Adrenal gland (tissue), 12 donors: ENCODE measurements around the gene FCER2. TPM values are rescaled to one million over a fixed set of nuclear protein-coding genes. Genes with fewer than 3 reads are reported as not detected.

ENCODE experiments used
- DNase-seq, 7 donors: peaks; one replicate each; pipeline ENCODE4 v3.0.0-alpha.2; 2019 to 2020
- H3K27ac ChIP-seq, 5 donors: fragments of 200-600 bp; sonication (generic) in 4 of 5; 1 replicate in 3 of 5; 2 replicates in 2 of 5; pipeline versions ENCODE4 v1.5.1 to v1.8.0; 2016 to 2020; ENCODE audit warnings: mild to moderate bottlenecking in 1 of 5
- H3K27me3 ChIP-seq: fragments of 200-600 bp; 2 replicates; pipeline ENCODE4 v1.8.0; 2021
- H3K36me3 ChIP-seq, 2 donors: fragments of 200-600 bp; replicated peaks in 1 of 2; 1 replicate in 1 of 2; 2 replicates in 1 of 2; pipeline versions ENCODE4 v1.5.1 to v1.8.0; 2018 to 2022
- H3K4me1 ChIP-seq, 2 donors: fragments of 200-600 bp; replicated peaks in 1 of 2; 1 replicate in 1 of 2; 2 replicates in 1 of 2; pipeline versions ENCODE4 v1.5.1 to v1.8.0; 2018 to 2021
- H3K4me3 ChIP-seq, 4 donors: fragments of 200-600 bp; sonication (generic) in 3 of 4; one replicate each; pipeline ENCODE4 v1.5.1; 2016 to 2018
- H3K9me3 ChIP-seq, 3 donors: fragments of 200-600 bp; sonication (generic) in 1 of 3; replicated peaks in 1 of 3; 1 replicate in 2 of 3; 2 replicates in 1 of 3; pipeline versions ENCODE4 v1.5.1 to v1.8.0; 2016 to 2021
- CTCF ChIP-seq, 6 experiments: fragments of 450-650 bp in 4 of 6; fragments of 200-600 bp in 2 of 6; sonication (generic) in 1 of 6; IDR thresholded peaks; 1 replicate in 5 of 6; 2 replicates in 1 of 6; pipeline versions ENCODE4 v1.5.1 to v1.8.0; 2016 to 2021; ENCODE audit warnings: antibody characterized with exemption in 6 of 6, mild to moderate bottlenecking in 2 of 6, moderate library complexity in 1 of 6
- POLR2A ChIP-seq, 2 donors: fragments of 450-650 bp; IDR thresholded peaks; one replicate each; pipeline ENCODE4 v1.6.1; 2017; ENCODE audit warnings: antibody characterized with exemption in 2 of 2, mild to moderate bottlenecking in 2 of 2, moderate library complexity in 1 of 2
- WGBS, 4 donors: extraction: QIAGEN DNeasy Blood & Tissue Kit in 2 of 4; methylation state at CpG; one replicate each; pipeline versions ENCODE4 v1.1.5 to v1.1.7; 2013 to 2017; 5-methylcytosine and 5-hydroxymethylcytosine counted together
- intact Hi-C, 2 donors: fragments of 100-400 bp; cut with DNase I; formaldehyde crosslinking; loops; one replicate each; pipeline versions ENCODE4 v1.14.1 to v1.15.0; 2022 to 2023
- polyA plus RNA-seq, 3 donors: library from polyadenylated mRNA; stranded (reverse); fragments of 200-250 nt in 2 of 3; fragments of 350-450 nt in 1 of 3; fragmentation: Illumina TruSeq in 1 of 3; extraction: RNeasy Lipid Tissue Mini Kit (QIAGEN cat#74804) in 1 of 3; gene quantifications; one replicate each; pipeline ENCODE4 v1.2.3, GENCODE V29; 2013 to 2014
- total RNA-seq, 9 donors: library from RNA; depleted of rRNA in 4 of 9; stranded (reverse); fragments of >200 nt in 4 of 9; fragments of 120-200 nt in 1 of 9; fragmentation: NEBNext Ultra II Directional in 1 of 9; extraction: Animal tissue kit (Norgen Biotek cat#: 25700) in 1 of 9; gene quantifications; one replicate each; pipeline versions ENCODE4 v1.1.0 to v1.2.4, GENCODE V29; 2013 to 2023
- donor health status: healthy with polysubstance abuse.
- donor health status: Bipolar disorder and iron deficiency.
- donor health status: DM: yes; HTN: yes; CAD: no.
- donor health status: DM: no; HTN: no; CAD: no.
- donor health status: DM: no; HTN: no; CAD: no.
- donor health status: DM: yes; HTN: yes; CAD: no.

Gene FCER2
- total and polyA plus RNA-seq, 12 donors, result 0.28 to 2.6 (median 0.51) TPM; not detected in 5

GRCh38 chr19:7701049-7701653 lies 780 bp downstream of the FCER2 start:
- TF ChIP-seq POLR2A (IDR thresholded peaks at IDR 0.05) (no peak), CTCF (IDR thresholded peaks at IDR 0.05) (no peak)
- H3K36me3 ChIP-seq, result no peaks in the 10 kb centered on the region
- peaks cover 5% of the 10 kb centered on the region for H3K27me3 ChIP-seq
- no peak overlapping the region for H3K4me3 ChIP-seq
- H3K27ac ChIP-seq, result no peak overlapping the region
- H3K4me1 ChIP-seq, result no peaks in the 10 kb centered on the region
- H3K9me3 ChIP-seq, result no peaks in the 10 kb centered on the region
- intact Hi-C loops, result no loop called here
- no peak for DNase-seq
- 79 to 94% (median 85%) methylated on average over 5 to 12 of the region's 12 CpGs for WGBS, 4 donors

- H3K27ac ChIP-seq, result no peak overlapping the region
- 52 to 61% (median 56%) methylated on average over 14 to 15 of the region's 15 CpGs for WGBS, 4 donors
- no peaks in the 10 kb centered on the region for H3K4me1 ChIP-seq
- intact Hi-C loops, result no loop called here
- H3K27me3 ChIP-seq, result peaks cover 5% of the 10 kb centered on the region
- H3K4me3 ChIP-seq, result no peak overlapping the region
- H3K36me3 ChIP-seq, result no peaks in the 10 kb centered on the region
- DNase-seq, result peak in 1 of 7 donors; percentile 30
- TF ChIP-seq POLR2A (IDR thresholded peaks at IDR 0.05), result no peak
- no peak for TF ChIP-seq CTCF (IDR thresholded peaks at IDR 0.05)
- H3K9me3 ChIP-seq, result no peaks in the 10 kb centered on the region
These were observed 2.2 kb downstream of the FCER2 start for GRCh38 chr19:7699417-7700401.

DNA sequence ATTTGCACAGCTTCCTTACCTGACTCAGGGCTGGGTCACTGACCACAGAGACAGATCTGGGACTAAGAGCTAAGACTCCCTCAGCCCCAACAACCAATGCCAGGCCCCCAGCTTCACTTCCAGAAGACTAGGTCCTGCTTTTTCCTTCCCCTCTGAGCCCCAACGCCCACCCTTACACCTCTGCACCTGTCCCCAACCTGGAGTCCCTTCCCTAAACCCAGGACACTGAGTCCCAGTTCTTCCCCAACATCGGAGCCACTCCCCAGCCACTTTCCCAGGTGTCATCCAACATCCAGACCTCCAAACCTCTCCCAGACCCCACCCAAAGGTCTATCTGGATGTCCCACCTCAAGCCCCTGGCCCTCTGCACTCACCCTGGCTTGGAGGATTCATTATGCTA lies 2.9 kb downstream of the FCER2 start:
- no peak overlapping the region for H3K27ac ChIP-seq
- peaks cover 5% of the 10 kb centered on the region for H3K27me3 ChIP-seq
- intact Hi-C loops, result no loop called here
- no peak overlapping the region for H3K4me3 ChIP-seq
- WGBS, 4 donors, result 34 to 52% (median 43%) methylated on average over 2 of the region's 2 CpGs
- H3K36me3 ChIP-seq, result no peaks in the 10 kb centered on the region
- TF ChIP-seq POLR2A (IDR thresholded peaks at IDR 0.05) (no peak), CTCF (IDR thresholded peaks at IDR 0.05) (no peak)
- H3K9me3 ChIP-seq, result no peaks in the 10 kb centered on the region
- no peak for DNase-seq
- H3K4me1 ChIP-seq, result no peaks in the 10 kb centered on the region

DNA sequence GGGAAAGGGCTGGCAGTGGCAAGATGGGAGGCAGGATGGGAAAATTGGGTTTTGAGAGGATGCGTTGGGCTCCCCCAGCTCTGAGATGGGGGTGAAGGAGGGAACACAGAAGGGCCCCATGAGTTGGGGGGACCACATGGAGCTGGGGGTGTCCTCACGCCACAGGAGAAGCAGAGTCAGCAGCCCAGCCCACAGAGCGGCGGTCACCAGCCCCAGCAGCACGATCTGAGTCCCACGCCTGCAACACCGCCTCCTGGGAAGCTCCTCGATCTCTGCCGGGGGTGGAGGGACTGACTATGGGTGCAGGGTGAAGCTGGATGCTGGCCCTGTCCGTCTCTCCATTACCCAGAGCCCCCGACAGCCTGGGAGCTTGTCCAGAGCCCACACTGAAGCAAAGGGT lies 3.3 kb downstream of the FCER2 start:
- Histone ChIP-seq H3K27ac (no peak overlapping the region), H3K27me3 (peaks cover 5% of the 10 kb centered on the region)
- 27 to 37% (median 29%) methylated on average over 8 to 11 of the region's 11 CpGs for WGBS, 4 donors

More for the DNA sequence above, 3.3 kb downstream of the FCER2 start:
- H3K4me3 ChIP-seq, result no peak overlapping the region
- no peaks in the 10 kb centered on the region for H3K4me1 ChIP-seq
- no peak for TF ChIP-seq CTCF (IDR thresholded peaks at IDR 0.05)
- DNase-seq, result no peak
- H3K36me3 ChIP-seq, result no peaks in the 10 kb centered on the region
- intact Hi-C loops, result no loop called here
- H3K9me3 ChIP-seq, result no peaks in the 10 kb centered on the region
